Activated T-helper 9 cell treated with anti-CD3 and anti-CD28 coated beads, Interleukin-2, amount 50 U/mL, for 16 hours (primary cell): ENCODE results near the gene ETFA.
"Not testable (repeated sequence)": the region's sequence is repeated elsewhere in the genome, so short reads cannot be mapped to it uniquely, and the experiment has no call there.

Source experiments
- DNase-seq: peaks from one replicate; pipeline ENCODE4 v3.0.0-alpha.2; 2020; ENCODE audit warnings: low read depth

ETFA gene

DNA sequence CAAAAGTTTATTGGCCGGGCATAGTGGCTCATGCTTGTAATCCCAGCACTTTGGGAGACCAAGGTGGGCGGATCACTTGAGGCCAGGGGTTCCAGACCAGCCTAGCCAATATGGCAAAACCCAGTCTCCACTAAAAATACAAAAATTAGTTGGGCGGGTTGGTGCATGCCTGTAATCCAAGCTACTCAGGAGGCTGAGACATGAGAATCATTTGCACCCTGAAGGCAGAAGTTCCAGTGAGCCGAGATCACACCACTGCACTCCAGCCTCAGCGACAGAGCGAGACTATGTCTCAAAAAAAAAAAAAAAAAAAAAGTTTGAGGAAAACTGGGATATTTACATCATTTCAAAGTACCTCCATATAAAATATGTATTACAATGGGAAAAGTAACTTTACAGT lies 40.4 kb downstream of the ETFA start:
- DNase-seq: no peak

DNA sequence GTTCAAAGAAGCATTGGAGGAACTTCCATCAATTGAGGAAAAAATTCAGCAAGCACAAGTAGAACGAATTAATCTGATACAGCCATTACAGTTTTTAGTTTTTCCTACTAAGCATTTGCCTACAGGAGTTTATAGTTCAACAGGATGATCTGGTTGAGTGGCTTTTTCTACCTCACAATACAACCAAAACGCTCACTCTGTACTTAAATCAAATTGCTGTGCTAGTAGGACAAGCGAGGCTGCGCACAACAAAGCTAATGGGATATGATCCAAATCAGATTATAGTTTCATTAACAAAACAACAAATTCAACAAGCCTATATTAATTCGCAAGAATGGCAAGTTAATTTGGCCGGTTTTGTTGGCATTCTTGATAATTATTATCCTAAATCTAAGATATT lies 44.2 kb downstream of the ETFA start:
- no peak for DNase-seq

DNA sequence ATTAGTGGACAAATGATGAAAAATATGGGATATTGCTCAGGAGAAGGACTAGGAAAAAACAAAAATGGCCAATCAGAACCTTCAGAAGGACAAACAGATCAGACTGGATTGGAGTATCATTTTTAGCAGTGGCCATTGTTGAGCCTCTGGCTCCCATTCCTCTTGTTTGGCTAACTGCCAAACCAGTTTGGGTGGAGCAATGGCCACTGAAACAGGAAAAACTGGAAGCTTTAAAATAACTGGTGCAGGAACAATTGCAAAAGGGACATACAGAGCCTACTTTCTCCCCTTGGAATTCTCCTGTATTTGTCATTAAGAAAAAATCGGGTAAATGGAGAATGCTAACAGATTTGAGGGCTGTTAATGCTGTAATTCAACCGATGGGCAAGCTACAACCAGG lies 45.5 kb downstream of the ETFA start:
- not testable (repeated sequence) for DNase-seq

DNA sequence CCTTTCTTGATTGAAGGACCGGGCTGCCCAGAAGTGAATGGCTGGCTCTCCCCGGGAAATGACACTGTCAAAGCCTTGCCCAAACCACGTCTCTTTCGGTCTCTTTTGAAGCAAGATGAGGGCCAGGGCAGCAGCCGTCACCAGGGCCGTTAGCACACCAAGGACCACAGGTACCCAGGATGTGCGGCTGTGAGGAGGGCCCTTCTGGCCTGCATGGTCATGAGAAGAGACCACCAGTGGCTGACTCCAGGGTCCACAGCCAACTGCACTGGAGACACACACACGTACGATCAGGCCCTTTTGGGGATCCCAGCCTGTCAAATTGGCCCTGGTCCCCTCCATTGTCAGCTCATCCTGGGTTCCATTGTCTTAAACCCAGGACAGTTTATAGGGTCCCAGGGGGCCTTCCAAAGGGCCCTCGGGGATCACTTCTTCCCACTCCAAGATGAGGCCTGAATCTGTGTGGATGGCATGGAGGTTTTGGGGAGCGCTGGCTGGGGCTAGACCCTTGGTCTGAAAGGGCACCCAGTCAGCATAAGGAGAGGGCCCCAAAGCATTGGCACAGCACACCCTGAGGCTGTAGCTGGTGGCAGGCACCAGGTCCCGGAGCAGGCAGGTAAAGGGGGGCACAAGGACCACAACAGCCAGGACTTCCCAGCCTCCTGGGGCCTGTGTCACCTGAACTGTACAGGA lies 50.9 kb downstream of the ETFA start:
- no peak for DNase-seq

DNA sequence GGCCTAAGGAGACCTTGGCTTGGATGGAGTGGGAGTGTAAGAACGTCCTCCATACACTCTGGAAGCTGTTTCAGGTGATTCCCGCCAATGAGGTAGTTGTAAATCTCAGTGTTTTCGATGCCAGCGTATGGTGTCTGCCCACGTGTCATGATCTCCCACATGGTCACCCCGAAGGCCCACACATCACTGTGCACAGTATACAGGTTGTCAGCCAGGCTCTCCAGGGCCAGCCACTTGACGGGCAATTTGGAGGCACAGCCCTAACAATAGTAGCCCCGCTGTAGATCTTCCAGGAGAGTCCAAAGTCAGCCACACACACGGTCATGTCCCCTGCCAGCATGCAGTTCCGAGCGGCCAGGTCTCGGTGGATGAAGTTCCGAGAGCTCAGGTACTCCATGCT lies 51.9 kb downstream of the ETFA start:
- no peak for DNase-seq

DNA sequence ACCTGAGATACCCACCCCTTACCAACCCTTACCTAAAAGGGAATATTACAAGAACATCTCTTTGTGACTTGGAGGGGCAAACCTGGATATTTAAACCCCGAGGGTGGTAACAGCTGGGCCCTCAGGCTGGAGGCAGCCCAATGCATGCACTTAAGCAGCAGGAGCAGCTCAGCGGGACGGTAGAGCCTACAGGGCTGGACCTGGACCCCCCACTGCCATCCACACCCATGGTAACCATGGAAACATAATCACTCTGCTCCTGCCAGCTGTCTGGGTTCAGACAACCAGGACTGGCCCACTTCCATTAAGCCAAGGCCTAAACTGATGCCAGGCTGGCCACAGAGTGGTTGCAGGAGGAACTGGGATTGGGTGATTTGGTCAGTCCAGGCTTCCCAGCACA lies 52.8 kb downstream of the ETFA start:
- no peak for DNase-seq

DNA sequence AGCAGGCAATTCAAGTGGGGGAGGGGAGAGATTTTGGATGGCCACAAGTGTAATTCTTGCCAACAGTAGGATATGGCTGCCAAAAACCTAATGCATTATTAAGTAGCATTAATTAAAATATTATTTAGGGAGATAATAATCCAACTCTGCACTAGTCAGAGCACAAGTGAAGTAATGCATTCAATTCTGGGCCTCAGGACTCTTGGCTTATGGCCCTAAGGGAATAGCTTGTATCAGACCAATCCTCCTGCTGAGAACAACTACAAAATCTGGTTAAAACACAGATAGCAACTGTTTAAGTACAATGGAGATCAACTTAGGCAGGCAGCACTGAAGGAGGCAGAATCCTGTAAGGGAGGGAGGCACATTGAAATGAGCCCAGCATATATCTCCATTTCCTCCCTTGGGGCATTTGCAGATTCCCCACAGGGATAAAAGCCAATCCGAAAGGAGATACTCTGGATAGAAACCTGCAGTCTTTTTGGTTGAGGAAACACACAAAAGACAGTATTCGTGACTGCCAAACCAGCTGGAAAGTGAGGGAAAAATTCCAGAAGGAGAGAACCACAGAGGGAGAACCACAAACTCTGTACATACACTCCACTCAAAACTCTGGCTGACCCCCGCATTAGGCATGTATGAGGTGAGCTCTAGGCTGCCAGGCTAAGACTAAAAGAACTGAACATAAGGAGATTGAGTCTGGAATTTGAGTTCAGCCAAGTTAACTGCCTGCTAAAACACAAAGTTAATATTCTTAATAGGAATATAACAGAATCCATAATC lies 57.4 kb downstream of the ETFA start:
- DNase-seq: no peak

DNA sequence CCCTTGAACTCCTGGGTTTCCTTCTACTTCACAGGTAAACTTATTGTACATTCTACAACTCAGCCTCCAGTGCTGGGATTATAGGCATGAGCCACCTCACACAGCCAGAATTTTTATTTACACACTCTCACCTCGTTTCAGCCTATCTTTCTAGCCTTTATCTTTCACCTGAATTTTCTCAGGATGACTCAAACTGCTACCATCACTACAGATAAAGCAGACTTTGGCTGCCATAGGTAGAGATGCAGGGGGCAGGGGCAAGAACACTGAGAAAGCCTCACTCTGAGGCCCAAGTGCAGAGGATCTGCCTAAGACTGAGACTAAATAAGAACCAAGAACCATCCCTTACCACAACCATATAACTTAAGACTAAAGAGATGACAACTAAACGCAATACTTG lies 59.0 kb downstream of the ETFA start:
- DNase-seq: no peak

DNA sequence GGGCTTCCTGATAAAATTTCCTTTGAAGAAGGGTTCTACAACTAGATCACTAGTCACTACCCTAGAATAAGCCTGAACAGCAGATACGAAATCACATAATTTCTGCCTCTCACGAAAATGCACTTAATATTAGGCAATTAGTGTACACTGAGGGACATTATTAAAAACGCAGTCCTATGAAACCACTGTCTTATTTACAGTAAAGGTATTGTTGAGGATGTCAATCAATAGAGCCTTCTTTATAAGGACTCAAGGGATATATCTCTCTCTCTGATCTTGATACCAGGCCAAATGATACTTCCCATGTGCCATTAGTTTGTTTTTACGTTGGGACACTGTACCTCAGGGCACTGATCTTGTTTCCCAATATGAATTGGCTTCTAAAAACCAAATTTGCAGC lies 59.6 kb downstream of the ETFA start:
- DNase-seq: no peak

DNA sequence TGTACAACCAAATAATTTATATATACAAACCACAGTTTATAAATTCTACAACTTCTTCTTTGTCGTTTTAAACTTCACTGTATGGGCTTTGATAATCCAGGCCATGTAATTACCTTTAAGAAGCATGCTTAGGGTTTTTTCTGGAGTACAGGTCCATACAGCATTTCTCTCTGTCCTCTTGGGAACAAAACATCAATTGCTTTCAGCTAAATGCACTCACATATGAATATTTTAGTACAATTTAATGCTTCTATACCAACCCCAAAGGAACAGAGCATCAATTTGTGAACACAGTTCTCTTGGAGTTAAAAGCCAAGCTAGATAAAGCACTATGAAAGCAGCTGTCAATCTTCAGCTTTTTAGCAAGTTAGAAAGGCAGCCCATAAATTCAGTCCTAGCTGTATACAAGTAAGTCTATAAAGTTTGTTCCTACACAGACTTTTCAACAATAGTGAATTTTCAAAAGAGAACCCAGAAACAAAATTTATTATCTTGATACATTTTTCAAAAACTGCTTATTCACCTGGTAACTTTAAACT lies 66.1 kb downstream of the ETFA start:
- DNase-seq: no peak

DNA sequence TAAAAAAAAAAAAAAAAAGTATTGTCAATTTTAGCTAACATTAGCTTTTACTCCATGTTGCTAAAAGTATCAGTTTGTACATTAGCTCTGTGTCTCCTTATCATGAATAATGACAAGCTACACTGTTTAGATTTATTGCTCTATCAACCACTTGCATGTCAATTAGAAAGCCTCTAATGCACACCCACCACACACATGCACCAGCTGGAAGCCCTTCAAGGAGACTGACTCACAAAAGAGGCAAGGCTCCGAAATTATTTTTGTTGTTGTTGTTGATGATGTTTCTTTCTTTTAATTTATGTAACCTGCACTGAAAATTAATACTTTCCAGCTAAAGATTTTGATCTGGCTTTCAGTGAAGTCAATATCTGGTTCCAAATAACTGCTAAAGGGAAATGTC lies 71.5 kb downstream of the ETFA start:
- DNase-seq: no peak

DNA sequence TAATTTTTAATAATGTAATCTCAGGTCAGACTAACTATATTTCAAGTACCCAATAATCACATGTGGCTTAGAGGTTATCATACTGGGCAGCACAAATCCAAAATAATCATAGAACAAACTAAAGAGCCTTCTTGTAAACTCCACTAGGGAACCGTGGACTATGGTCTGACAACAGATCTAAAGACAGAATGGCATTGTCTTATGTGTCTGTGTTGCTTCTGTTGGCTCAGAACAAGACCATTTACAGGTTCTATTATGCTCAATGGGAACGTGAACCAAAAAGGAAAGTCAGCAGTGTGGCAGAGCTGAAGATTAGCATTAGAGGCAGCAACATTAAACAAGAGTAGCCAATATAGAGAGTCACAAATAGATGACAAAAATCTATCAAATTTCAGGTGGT lies 74.9 kb downstream of the ETFA start:
- no peak for DNase-seq

DNA sequence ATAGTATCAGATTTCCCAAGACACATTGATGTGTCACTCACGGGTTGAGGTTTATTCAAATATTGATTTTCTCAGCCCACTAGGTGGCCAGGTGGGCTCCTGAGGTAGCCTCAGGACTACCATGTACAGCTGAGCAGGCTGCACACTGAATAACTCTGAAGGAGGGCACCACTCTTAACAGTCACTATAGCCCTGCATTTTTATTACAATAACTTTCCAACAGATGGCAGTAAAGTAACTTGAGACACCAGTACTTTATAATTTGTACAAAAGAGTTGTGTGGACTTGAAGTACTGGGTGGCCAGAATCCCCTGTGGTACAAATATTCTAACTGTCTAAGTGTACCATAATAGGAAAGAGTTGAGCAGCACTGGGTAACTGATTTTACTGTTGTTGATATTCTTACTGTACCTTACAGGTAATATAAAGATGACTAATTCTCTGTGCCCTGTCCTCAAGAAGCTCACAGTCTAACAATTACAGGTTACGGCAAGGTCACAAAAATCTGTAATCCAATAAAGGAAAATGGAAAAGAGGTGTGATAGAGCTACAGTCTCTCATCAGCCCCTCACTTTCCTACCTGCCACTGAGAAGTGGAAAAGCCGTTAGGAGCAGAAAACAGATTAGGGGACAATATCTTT lies 76.0 kb downstream of the ETFA start:
- DNase-seq: no peak

DNA sequence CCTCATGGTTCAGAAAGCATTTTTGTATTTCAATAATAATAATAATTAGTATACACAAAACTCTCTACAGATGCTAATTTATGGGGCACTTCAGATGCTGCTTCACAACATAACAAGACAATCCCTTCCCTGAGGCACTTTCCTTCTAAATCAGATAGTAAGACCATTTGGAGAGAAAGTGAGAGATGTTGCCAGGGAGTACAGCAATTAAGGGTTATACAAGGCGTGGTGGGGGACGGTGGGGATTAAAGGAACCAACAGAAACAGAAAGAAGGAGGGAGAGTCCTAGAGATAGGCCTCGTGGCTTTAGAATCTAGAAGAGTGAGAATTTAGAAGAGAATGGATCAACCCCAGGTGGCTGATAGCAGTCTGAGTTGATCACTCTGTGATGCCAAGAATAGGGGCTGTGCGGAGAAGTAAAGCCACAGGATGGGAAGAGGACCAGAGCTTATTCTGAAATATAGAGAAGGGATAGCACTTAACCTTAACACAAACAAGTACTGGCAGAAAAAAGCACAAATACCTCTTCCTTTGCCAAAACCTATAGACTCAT lies 76.9 kb downstream of the ETFA start:
- no peak for DNase-seq

DNA sequence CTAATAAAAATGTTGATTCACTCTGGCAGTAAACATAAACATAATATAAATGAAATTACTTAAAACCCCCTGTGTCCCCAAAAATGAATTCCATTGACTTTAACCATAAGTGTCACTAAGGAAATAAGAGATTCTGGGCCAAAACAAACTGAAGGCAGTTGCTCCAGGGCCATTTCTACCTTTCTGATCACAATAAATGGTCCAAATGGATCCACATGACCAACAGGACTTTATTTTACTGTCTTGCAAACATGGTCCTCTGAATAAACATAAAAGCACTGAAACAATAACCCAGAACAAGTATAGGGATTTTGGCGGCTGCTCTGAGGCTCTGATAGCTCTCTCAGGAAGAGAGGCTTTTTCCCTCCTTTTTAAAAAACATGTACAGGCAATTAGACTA lies 77.3 kb downstream of the ETFA start:
- DNase-seq: no peak

DNA sequence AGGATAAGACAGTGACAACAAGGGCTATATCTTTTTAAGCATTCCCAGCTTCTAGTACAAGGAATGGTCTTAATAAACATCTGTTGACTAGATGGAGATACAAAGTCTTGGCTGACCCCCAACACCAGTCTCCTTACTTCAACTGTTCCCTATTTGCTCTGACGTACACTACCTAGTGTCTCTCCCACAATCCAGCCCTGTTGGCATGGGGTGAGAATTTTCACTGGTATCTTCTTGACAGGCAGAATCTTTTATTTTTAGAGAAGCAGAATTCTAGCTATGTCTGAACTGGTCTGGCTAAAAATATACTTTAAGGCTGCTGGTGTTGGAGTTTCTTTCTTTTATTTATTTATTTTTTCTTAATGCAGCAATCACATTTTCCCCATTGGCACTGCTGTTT lies 82.0 kb downstream of the ETFA start:
- DNase-seq: no peak

DNA sequence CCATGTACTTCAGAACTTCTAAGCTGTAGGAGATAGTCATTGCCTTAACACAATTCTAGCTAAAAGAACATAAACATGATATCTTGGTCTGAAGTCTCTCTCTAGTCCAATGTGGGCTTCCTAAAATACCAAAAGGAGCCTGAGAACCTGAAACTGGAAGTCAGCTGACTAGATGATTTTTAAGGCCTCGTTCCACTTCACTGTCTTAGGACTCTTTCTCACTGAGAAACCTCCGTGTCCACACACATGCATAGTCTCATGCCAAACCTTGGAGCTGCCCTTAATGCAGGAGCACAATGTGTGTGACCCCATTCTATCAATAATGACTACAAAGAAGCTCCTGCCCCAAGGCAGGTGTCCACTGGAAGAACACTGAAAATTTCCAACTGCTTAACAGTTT lies 87.7 kb downstream of the ETFA start:
- no peak for DNase-seq

DNA sequence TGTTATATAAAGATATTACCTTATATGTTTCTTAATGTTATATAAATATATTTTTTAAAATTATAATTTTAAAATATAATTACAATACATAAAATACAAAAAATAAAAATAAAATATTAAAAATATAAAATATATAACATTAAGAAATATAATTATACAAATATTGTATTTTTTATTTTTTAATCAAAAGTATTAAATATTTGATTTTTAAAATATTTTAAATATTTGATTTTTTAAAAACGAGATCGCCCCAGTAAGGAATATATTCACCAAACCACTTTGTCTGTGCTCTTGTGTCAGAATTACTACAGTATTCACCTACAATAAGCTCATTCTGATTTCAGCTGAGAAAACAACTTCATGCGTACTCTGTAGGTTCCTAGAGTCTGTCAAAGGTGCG lies 89.1 kb downstream of the ETFA start:
- DNase-seq: no peak

DNA sequence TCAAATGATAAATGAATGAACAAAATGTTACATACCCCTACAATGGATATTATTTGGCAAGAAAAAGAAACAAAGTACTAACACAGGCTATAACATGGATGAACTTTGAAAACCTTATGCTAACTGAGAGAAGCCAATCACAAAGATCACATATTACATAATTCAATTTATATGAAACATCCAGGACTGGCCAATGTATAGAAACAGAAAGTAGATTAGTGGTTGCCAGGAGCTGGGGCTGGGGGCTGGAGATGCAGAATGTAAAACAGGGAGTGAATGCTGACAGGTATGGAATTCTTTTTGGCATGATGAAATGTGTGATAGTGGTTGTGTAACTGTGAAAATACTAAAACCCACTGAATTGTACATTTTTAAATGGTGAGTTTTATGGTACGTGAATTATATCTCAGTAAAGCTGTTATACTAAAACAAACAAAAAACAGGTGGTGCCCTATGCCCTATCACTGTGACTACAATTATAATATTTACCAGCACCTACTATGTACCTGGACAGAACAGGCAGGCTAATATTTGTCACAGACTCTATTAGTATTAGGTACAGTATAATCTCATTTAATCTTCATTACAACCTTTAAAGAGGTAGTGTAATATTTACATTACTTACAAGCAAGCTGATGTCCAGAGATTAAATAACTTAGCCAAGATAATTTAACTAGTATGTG lies 90.0 kb downstream of the ETFA start:
- DNase-seq: no peak

DNA sequence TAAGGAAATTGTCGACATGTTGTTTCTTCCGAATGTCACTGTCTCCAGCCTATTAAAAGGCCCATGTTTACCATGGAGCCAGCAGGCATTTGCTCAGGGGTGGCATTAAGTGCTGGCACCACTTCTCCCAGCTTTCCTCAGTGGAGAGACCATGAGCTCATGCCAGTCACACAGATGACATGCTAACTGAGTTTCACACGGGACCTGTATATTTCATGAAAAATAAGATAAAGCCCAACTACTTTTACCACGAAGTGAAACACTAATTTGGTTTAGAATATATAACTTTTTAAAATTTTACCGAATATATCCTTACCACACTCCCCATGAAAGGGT lies 93.4 kb downstream of the ETFA start:
- DNase-seq: no peak

DNA sequence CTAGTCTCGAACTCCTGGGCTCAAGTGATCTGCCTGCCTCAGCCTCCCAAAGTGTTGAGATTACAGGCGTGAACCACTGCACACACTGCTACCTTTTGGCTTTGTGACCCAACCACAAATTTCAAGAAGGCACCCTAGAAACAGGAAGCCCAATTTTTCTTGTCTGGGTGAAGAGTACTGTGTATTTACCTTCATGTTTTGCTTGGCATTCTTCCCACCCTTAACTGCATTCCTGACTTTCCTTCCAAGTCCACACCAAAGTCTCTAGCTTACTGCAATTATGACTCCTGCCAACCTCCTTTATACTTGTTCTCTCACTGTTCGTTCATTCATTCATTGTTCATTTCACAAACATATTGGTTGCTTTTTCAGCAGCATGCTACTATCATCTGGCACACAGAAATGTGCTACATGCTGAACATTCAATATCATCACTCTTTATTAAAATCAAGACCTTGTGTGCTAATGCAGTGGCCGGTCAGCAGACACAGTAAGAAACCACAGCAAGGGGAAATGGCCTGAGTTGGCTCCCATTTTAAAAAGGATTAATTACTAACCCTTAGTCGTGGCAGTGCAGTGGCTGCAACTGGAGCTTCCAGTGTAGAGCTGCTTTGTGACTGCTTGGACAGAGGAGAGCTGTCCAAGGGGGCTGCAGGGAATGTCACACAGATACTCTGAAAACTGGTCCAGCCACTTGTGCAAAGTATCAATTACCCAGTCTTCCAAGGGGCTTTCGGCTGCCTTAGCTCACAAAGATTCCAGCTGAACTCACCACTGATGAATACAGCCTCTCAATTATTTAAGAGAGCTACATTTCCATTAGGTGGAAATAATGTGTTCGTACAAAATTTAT lies 94.0 kb downstream of the ETFA start:
- no peak for DNase-seq
